Gastrocnemius medialis (tissue), 4 donors: ENCODE results near the gene FAM117A. TPM values are rescaled to one million over a fixed set of nuclear protein-coding genes. Genes with fewer than 3 reads are reported as not detected.
A peak's percentile ranks its signal among the peaks of the same experiment; 100 is the strongest.

Experiments used
- ATAC-seq, 2 donors: fragments of 150-250 bp; one replicate each; pipeline ENCODE4 v1.9.1; 2016
- DNase-seq, 2 donors: peaks; one replicate each; pipeline ENCODE4 v3.0.0-alpha.2; 2019
- H3K27ac ChIP-seq, 4 donors: fragments of 200-600 bp; sonication (generic); 1 replicate in 1 of 4; 2 replicates in 3 of 4; pipeline ENCODE4 v1.5.1; 2016 to 2018; ENCODE audit warnings: mild to moderate bottlenecking in 2 of 4, moderate library complexity in 1 of 4
- H3K27me3 ChIP-seq, 3 donors: fragments of 200-600 bp; sonication (generic) in 2 of 3; 1 replicate in 1 of 3; 2 replicates in 2 of 3; pipeline versions ENCODE4 v1.5.1 to v1.6.0; 2016 to 2019; ENCODE audit warnings: mild to moderate bottlenecking in 1 of 3, moderate library complexity in 1 of 3
- H3K36me3 ChIP-seq, 2 donors: fragments of 200-600 bp; sonication (generic) in 1 of 2; one replicate each; pipeline ENCODE4 v1.5.1; 2017 to 2018
- H3K4me1 ChIP-seq, 2 donors: fragments of 200-600 bp; sonication (generic) in 1 of 2; one replicate each; pipeline ENCODE4 v1.5.1; 2016 to 2017; ENCODE audit warnings: mild to moderate bottlenecking in 2 of 2
- H3K4me3 ChIP-seq, 4 donors: fragments of 200-600 bp; sonication (generic) in 3 of 4; 1 replicate in 1 of 4; 2 replicates in 3 of 4; pipeline ENCODE4 v1.5.1; 2016 to 2019; ENCODE audit warnings: mild to moderate bottlenecking in 2 of 4
- H3K9me3 ChIP-seq, 3 donors: fragments of 200-600 bp; sonication (generic) in 2 of 3; 1 replicate in 1 of 3; 2 replicates in 2 of 3; pipeline ENCODE4 v1.5.1; 2016 to 2019
- POLR2A ChIP-seq, 2 donors: fragments of 450-650 bp; IDR thresholded peaks; one replicate each; pipeline ENCODE4 v1.6.1; 2017; ENCODE audit warnings: antibody characterized with exemption in 2 of 2, mild to moderate bottlenecking in 2 of 2, moderate library complexity in 2 of 2
- in situ Hi-C, 4 donors: fragments of 200-750 bp; cut with MboI; loops; one replicate each; pipeline versions ENCODE4 v1.15.0 to v1.8.0; 2017; ENCODE audit warnings: low sequenced_read_pairs in 4 of 4
- intact Hi-C: fragments of 100-400 bp; cut with DNase I; formaldehyde crosslinking; loops from one replicate; pipeline ENCODE4 v1.15.1; 2023; ENCODE audit warnings: low total_unique reads
- total RNA-seq, 4 donors: library from RNA; depleted of rRNA; stranded (reverse); fragments of >200 nt; gene quantifications; one replicate each; pipeline versions ENCODE4 v1.1.0 to v1.2.3, GENCODE V29; 2016
- TF ChIP-seq, protein P1 (sequence below), 5 experiments: fragments of 450-650 bp in 3 of 5; fragments of 200-600 bp in 2 of 5; sonication (generic) in 2 of 5; IDR thresholded peaks in 4 of 5; conservative IDR thresholded peaks in 1 of 5; 1 replicate in 4 of 5; 2 replicates in 1 of 5; pipeline ENCODE4 v1.5.1; 2016 to 2019; ENCODE audit warnings: antibody characterized with exemption in 5 of 5, mild to moderate bottlenecking in 3 of 5, moderate library complexity in 3 of 5

The FAM117A gene
- total RNA-seq, 4 donors from 2014 or later, result 2.6 to 4.9 (median 3.3) TPM

DNA sequence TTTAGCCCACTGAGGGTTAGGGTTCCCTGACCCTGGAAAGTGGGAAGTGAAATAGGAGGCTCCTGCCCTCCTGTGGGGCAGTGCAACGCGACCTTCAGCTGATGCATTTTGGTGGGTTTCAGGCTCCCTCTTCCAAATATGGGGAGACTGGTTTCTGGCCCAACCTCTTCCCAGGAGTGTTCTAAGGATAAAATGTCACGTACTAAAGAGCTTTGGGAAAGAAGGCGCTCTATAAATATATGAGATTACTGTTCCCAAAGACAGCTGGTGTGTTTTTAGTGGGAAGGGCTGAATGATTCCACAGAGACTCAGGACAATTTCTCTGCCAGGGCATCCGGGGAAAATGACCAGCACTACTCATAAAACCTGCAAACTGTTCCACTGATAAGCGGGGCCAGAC, 65.9 kb downstream of the FAM117A start:
- in situ Hi-C loops, result loop anchor here in 1 of 4 donors (5.0 kb wide), 1 partner anchor 126 kb away; no protein-coding TSS in a partner anchor
- no peak for ATAC-seq

DNA sequence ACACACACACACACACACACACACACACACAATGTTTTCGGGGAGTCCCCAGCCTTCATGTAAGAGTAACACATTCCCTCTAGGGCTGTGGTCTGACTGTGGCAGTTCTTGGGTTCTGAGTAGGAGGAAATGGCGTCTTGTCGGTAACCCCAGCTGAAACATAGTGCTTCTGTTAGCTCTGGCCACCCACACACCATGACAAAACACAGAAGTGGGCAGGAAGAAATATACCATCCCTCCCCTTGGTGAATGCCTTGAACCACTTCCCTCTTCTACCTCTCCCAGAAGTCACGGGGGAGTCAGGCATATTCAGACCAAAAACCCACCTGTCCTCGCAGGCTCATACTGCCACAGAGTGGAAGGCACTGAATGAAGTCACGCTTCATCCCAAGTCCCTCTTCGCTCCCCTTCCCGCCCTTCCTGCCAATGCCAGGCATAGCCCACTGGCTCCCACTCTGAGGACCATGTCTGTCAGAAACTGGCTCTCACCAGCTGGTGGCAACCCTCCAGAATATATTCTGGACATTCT, 67.6 kb downstream of the FAM117A start:
- H3K9me3 ChIP-seq, result no peaks in the 10 kb centered on the region
- no peaks in the 10 kb centered on the region for H3K27me3 ChIP-seq
- no peak overlapping the region for H3K27ac ChIP-seq
- in situ Hi-C loops, result loop anchor here in 1 of 4 donors (5.0 kb wide), 1 partner anchor 124 kb away; no protein-coding TSS in a partner anchor
- peaks cover 0 to 19% of the 10 kb centered on the region in 2 donors for H3K36me3 ChIP-seq
- H3K4me1 ChIP-seq, result peaks cover 7 to 13% of the 10 kb centered on the region in 2 donors
- intact Hi-C loops, result no loop called here
- ATAC-seq (no peak), DNase-seq (peak in 1 of 2 donors; percentile 11)
- no peak overlapping the region for H3K4me3 ChIP-seq
- TF ChIP-seq, protein P1, sequence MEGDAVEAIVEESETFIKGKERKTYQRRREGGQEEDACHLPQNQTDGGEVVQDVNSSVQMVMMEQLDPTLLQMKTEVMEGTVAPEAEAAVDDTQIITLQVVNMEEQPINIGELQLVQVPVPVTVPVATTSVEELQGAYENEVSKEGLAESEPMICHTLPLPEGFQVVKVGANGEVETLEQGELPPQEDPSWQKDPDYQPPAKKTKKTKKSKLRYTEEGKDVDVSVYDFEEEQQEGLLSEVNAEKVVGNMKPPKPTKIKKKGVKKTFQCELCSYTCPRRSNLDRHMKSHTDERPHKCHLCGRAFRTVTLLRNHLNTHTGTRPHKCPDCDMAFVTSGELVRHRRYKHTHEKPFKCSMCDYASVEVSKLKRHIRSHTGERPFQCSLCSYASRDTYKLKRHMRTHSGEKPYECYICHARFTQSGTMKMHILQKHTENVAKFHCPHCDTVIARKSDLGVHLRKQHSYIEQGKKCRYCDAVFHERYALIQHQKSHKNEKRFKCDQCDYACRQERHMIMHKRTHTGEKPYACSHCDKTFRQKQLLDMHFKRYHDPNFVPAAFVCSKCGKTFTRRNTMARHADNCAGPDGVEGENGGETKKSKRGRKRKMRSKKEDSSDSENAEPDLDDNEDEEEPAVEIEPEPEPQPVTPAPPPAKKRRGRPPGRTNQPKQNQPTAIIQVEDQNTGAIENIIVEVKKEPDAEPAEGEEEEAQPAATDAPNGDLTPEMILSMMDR (IDR thresholded peaks at IDR 0.05 in 4 of 5, conservative IDR thresholded peaks at IDR 0.05 in 1 of 5), result no peak
- no peak for TF ChIP-seq POLR2A (IDR thresholded peaks at IDR 0.05)

More for the DNA sequence above, 65.9 kb downstream of the FAM117A start:
- no peak for TF ChIP-seq POLR2A (IDR thresholded peaks at IDR 0.05)
- TF ChIP-seq, protein P1 (IDR thresholded peaks at IDR 0.05 in 4 of 5, conservative IDR thresholded peaks at IDR 0.05 in 1 of 5), result no peak
- no peak overlapping the region for H3K4me3 ChIP-seq
- H3K27ac ChIP-seq, result peak overlapping the region in 3 of 4 donors; percentile 10 to 32 (median 18)
- peaks cover 0 to 4% of the 10 kb centered on the region in 2 donors for H3K4me1 ChIP-seq
- intact Hi-C loops, result no loop called here
- peak in 1 of 2 donors; percentile 8 for DNase-seq
- peaks cover 0 to 36% of the 10 kb centered on the region in 2 donors for H3K36me3 ChIP-seq
- H3K9me3 ChIP-seq, result no peaks in the 10 kb centered on the region
- H3K27me3 ChIP-seq, result no peaks in the 10 kb centered on the region

- no peak for DNase-seq
- Histone ChIP-seq H3K4me3 (no peak overlapping the region), H3K4me1 (peaks cover 12 to 18% of the 10 kb centered on the region in 2 donors), H3K27me3 (no peaks in the 10 kb centered on the region), H3K9me3 (no peaks in the 10 kb centered on the region), H3K27ac (no peak overlapping the region), H3K36me3 (peaks cover 0 to 14% of the 10 kb centered on the region in 2 donors)
- in situ Hi-C loops (loop anchor here in 1 of 4 donors (5.0 kb wide), 1 partner anchor 123 kb away; no protein-coding TSS in a partner anchor), intact Hi-C loops (loop anchor here (1.0 kb wide), 1 partner anchor 127 kb away; no protein-coding TSS in a partner anchor)
- TF ChIP-seq POLR2A (IDR thresholded peaks at IDR 0.05), result no peak
- TF ChIP-seq, protein P1 (IDR thresholded peaks at IDR 0.05 in 4 of 5, conservative IDR thresholded peaks at IDR 0.05 in 1 of 5), result peak in 1 of 5 experiments; percentile 18
- ATAC-seq, result no peak
Observed at GRCh38 chr17:49695698-49696232, 68.2 kb downstream of the FAM117A start.

DNA sequence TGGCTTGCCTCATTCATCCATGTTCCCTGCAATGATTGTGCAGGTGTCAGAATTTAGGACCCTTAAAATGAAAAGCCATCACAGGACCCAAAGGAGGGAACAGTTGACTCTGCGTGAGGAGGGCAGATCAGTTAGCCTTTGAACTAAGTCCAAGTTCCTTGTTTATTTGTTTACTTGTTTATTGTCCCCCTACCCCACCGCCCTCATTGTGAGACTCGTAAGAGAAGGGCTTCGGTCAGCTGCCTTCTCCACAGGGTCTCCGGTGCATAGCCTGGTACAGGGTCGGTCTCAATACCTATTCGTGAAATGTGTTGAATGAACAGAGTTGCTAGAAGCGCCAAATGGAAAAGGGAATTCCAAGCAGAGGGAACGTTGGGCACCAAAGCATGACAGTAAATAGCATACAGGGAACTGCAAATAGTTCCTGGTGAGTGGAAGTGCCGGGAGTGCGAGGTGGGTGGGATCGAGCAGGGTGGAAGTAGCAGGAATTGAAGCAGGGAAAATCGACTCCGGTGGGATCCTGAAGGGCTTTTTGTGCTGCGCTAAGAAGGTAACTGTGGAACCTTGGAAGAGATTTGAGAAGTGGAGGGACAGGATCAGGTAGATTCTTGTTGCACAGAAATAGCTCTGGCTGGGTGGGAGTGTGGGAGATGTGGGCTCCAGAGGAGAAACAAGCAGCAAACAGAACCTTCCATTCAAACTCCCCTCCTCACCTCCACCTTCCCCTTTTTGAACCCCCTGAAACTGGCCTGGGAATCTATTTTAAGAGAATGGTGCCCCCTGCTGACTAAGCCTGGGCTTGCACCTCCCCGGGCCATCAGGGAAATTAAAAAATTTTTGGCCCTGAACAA, 68.9 kb downstream of the FAM117A start:
- H3K4me1 ChIP-seq, result peaks cover 15 to 18% of the 10 kb centered on the region in 2 donors
- DNase-seq (peak in 1 of 2 donors; percentile 36), ATAC-seq (no peak)
- no peak overlapping the region for H3K27ac ChIP-seq
- TF ChIP-seq, protein P1 (IDR thresholded peaks at IDR 0.05 in 4 of 5, conservative IDR thresholded peaks at IDR 0.05 in 1 of 5), result peak; percentile 94 to 97 (median 96)
- no peak for TF ChIP-seq POLR2A (IDR thresholded peaks at IDR 0.05)
- no peaks in the 10 kb centered on the region for H3K27me3 ChIP-seq
- in situ Hi-C loops, result loop anchor here (5.0 kb wide), 1 partner anchor 123 kb away; no protein-coding TSS in a partner anchor
- intact Hi-C loops, result loop anchor here (1.0 kb wide), 1 partner anchor 127 kb away; no protein-coding TSS in a partner anchor
- peaks cover 0 to 7% of the 10 kb centered on the region in 2 donors for H3K36me3 ChIP-seq
- no peak overlapping the region for H3K4me3 ChIP-seq
- no peaks in the 10 kb centered on the region for H3K9me3 ChIP-seq
